ENCODE results near the gene EFNA4. TPM values are rescaled to one million over a fixed set of nuclear protein-coding genes. Genes with fewer than 3 reads are reported as not detected.

EFNA4 gene
- total and polyA plus RNA-seq, 2 of the 8 experiments (the other 6 are each of a cell fraction or from before 2014, with no cell fraction given) = 21.9 to 23.9 TPM

DNA sequence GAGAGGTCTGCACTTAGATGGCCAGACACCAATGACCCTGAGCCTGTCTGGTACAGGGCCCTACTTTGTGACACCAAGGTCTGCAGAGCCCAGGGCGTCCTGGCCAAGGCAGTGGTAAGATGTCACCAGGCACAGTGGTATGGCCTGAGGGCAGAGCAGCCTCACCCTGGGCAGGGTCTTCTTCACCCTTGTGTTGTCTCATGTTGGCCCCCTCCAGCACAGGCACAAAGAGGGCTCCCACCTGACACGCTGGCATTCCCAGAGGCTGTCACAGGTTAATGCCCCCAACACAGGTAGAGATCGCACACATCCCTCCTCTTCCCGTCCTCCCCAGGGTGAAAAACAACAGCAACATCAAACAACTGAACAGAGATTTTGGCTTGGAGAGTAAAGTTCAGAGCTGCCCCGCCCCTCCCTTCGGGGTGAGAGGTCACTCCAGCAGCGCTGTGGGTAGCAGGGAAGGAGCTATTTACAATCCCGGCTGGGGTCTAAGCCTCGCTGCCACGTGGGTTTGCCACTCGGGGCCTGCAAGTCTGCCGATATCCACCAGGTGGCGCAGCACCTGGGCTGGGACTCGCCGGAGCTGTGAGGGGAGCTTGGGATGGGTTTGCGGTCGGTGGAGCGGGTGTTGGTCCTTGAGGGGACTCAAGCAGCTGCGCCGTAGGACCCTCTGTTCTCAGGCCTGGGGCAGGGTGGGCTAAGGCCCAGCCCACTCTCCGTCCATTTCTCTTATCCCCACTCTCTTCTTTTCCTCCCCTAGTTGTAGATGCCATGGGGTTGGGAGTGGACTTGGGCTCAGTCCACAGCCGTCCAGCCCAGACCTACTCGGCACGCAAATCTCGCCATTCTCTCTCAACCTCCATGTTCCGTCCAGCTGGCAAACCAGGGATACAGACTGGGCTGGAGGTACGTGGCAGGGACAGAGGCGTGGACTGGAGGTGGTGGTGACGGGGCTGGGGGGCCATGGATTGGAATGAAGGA lies 27.8 kb downstream of the EFNA4 start (continued):
- no peak; the same call in 1 of the 2 replicates for TF ChIP-seq SUZ12 (IDR thresholded peaks at IDR 0.05; ENCODE audit: low read length)
- no peak for TF ChIP-seq CEBPB (IDR thresholded peaks at IDR 0.05; ENCODE audit: low read depth, low read length)
- TF ChIP-seq SAP30 (IDR thresholded peaks at IDR 0.05; ENCODE audit: insufficient read depth, insufficient replicate concordance, low read length) = no peak
- TF ChIP-seq POLR2A (IDR thresholded peaks at IDR 0.05; ENCODE audit: control extremely low read depth in 1 of 2, low read depth in 2 of 2, low read length in 2 of 2) = no peak
- TF ChIP-seq CREB1 (IDR thresholded peaks at IDR 0.05) = no peak
- no peak for TF ChIP-seq EGR1 (IDR thresholded peaks at IDR 0.05; ENCODE audit: borderline replicate concordance, low read depth, low read length)
- TF ChIP-seq KDM4A (IDR thresholded peaks at IDR 0.05; ENCODE audit: low read depth, low read length, severe bottlenecking) = no peak
- 0 out of 2 replicates have a peak, but pooled peaks have one; percentile 21 for TF ChIP-seq RXRA (IDR thresholded peaks at IDR 0.05; ENCODE audit: insufficient read depth, low read depth, low read length)
- TF ChIP-seq, protein P1, sequence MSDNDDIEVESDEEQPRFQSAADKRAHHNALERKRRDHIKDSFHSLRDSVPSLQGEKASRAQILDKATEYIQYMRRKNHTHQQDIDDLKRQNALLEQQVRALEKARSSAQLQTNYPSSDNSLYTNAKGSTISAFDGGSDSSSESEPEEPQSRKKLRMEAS (IDR thresholded peaks at IDR 0.05) = peak; percentile 98

Measured in H1 (cell line).